GM18519 (cell line): Measurements from ENCODE around the gene MIGA2.
"Not testable (repeated sequence)": the region's sequence is repeated elsewhere in the genome, so short reads cannot be mapped to it uniquely, and the experiment has no call there.

ENCODE experiments used
- ATAC-seq: cut with Tn5 transposase; IDR thresholded peaks from one replicate; pipeline ENCODE4 v1.9.1; 2021; ENCODE audit warnings: mild to moderate bottlenecking, moderate library complexity; ENCODE audit not compliant: unreplicated experiment, low FRiP score

The MIGA2 gene

DNA sequence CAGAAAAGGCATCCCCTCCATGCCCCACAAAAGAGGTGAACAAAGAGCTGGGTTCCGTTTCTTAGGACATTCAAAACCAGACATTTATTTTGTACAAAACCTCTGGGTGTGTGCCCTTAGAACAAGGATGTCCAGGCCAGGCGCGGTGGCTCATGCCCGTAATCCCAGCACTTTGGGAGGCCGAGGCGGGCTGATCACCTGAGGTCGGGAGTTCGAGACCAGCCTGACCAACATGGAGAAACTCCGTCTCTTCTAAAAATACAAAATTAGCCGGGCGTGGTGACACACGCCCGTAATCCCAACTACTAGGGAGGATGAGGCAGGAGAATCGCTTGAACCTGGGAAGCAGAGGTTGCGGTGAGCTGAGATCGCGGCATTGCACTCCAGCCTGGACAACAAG lies 76.1 kb downstream of the MIGA2 start:
- not testable (repeated sequence) for ATAC-seq

DNA sequence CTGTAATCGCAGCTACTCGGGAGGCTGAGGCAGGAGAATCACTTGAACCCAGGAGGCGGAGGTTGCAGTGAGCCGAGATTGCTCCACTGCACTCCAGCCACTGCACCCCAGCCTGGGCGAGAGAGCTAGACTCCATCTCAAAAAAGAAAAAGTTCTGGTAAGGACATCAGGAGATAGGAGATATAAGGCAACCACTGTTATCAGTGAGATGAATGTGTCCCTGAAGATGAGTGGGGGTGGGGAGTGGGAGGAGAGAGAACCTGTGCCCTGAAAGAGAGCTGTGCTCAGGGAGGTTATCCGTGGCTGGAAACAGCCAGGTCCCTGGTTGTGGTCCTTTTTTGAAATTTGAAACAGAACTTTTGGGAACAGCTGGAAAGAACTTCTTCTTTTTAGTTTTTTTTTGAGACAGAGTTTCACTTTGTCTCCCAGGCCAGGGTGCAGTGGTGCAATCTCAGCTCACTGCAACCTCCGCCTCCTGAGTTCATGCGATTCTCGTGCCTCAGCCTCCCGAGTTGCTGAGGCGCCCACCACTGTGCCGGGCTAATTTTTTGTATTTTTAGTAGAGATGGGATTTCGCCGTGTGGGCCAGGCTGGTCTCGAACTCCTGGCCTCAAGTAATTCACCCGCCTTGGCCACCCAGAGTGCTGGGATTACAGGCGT lies 77.3 kb downstream of the MIGA2 start:
- ATAC-seq, result no peak

DNA sequence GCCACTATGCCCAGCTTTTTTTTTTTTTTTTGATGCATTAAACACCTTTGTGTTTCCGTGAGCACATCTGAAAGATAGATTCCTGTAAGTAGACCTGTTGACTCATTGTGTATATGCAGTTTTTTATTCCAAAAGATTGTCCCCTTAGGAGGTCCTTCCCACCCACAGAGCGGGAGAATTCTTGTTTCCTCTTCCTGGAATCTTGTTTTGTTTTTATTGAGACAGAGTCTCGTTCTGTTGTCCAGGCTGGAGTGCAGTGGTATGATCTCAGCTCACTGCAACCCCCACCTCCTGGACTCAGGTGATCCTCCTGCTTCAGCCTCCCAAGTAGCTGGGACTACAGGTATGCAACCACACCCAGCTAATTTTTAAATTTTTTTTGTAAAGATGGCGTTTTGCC lies 82.4 kb downstream of the MIGA2 start:
- no peak for ATAC-seq

DNA sequence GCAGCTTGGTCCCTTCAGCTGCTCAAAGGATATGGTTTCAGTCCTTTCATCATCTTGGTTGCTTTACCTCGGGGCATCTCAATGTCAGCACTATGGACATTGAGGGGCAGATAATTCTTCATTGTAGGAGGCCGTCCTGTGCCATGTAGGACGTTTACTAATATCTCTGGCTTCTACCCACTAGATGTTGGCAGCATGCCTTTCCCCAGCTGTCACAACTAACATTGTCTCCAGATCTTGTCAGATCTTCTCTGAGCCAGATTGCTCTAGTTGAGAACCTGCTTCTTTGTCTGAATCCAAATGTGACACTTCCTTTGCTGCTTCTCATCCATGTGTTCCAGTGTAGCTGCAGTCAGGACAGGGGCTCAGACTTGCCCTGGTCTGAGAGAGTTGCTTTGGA lies 85.1 kb downstream of the MIGA2 start:
- ATAC-seq, result no peak
